ENCODE measurements around the gene FOXR1. TPM values are rescaled to one million over a fixed set of nuclear protein-coding genes. Genes with fewer than 3 reads are reported as not detected.

The FOXR1 gene
- total and polyA plus RNA-seq, 2 of the 8 experiments (the other 6 are each of a cell fraction or from before 2014, with no cell fraction given), result not detected

GRCh38 chr11:119026970-119027369, 55.4 kb downstream of the FOXR1 start (continued):
- TF ChIP-seq BCL11A (IDR thresholded peaks at IDR 0.05; ENCODE audit: low read depth in 2 of 2, low read length in 2 of 2) (no peak), SIN3A (conservative IDR thresholded peaks at IDR 0.05 in 1 of 2, IDR thresholded peaks at IDR 0.05 in 1 of 2; ENCODE audit: low read depth in 1 of 2, low read length in 2 of 2) (no peak), SP1 (IDR thresholded peaks at IDR 0.05; ENCODE audit: low read depth, low read length) (no peak), GABPA (IDR thresholded peaks at IDR 0.05; ENCODE audit: borderline replicate concordance, insufficient read depth, low read length) (no peak)

Data from H1 (cell line).